Lower leg skin (tissue), 3 donors: ENCODE data around the gene SYNPO2.

ENCODE experiments used
- CTCF ChIP-seq, 3 donors: fragments of 450-650 bp; IDR thresholded peaks; one replicate each; pipeline ENCODE4 v1.5.1; 2016; ENCODE audit warnings: antibody characterized with exemption in 3 of 3, mild to moderate bottlenecking in 3 of 3, moderate library complexity in 2 of 3
- POLR2A ChIP-seq, 2 donors: fragments of 450-650 bp; IDR thresholded peaks; one replicate each; pipeline ENCODE4 v1.6.1; 2016 to 2017; ENCODE audit warnings: antibody characterized with exemption in 2 of 2, mild to moderate bottlenecking in 1 of 2, moderate library complexity in 1 of 2

DNA sequence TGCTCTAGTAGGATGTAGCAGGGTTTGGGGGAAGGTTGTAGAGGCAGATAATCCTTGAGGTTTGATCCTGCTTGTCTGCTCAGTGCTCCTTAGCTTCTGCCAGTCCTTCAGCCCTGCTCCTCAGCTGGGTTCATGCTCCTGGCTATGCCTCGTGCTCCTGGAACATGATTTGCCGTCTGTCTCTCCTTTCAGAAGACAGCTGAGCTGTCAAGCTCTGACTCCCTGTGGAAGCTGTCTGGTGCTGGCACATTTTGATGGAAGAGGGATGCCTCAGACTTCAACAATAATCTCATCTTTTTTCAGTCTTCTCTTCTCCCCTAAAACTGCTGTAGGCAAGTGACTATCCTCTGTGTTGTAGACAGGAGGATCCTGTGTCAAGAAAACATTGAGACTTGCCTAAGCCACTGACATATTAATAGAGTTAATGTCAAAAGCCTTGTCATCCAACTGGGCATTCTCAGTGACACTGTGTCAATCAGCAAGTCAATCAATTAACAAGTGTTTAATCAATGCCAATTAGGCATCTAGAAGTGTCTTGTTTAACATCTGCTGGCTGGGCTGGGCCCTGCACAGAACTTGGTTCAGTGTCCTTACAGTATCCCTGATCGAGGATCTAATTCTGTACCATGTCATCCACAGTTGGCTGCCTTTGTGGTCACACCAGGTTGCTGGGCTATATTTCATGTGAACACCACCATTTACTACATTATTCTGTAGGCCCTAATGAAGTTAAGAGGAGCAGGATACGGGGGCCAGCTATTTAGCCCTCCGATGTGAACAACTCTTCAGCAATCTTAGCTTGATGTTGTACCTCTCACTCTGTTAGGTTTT, 96.7 kb downstream of the SYNPO2 start:
- no peak for TF ChIP-seq CTCF (IDR thresholded peaks at IDR 0.05)
- no peak for TF ChIP-seq POLR2A (IDR thresholded peaks at IDR 0.05)
